Suppressor macrophage treated with lipopolysaccharide for 4 hours (primary cell): Measurements from ENCODE around the gene TECPR2.

Source experiments
- DNase-seq: peaks from one replicate; pipeline ENCODE4 v3.0.0-alpha.2; 2020

The TECPR2 gene

DNA sequence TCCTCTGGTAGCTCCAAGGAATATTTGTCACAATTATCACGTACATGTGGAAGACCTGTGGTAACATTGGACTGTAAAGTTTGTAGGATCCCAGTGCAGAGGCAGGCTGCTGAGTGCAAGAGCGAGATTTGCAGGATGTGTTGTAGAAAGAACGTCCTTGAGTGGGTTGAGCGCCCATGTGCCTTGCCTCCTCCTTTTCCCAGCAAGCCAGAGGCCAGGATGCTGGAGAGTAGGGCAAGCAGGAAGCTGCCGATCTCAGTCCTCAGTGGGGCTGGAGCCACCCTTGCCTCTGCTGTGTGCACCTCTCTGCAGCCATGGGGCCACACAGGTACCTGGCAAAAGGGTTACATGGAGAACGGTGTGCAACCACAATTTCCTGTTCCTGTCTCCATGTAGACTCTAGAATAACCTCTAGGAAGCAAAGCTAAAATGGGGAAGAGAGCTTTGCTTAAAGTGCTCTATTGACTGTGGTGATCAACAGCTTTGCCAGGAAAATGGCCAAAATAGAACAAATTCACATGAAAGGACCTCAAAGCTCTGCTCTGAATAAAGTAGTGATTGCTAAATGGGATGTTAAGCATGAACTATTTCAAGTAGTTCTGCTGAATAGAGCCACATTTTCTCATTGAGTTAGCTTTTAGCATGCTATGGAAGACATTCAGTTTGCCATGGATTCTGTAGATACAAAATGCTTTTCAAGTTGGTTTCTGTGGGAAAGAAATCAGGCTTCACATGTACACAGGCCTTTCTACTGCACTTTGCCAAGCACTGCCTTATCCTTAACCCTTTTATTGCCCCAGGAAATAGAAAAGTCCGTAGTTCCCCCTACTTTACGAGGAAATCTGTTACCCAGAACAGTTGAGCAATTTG is 109.4 kb downstream of the TECPR2 start:
- DNase-seq: no peak

DNA sequence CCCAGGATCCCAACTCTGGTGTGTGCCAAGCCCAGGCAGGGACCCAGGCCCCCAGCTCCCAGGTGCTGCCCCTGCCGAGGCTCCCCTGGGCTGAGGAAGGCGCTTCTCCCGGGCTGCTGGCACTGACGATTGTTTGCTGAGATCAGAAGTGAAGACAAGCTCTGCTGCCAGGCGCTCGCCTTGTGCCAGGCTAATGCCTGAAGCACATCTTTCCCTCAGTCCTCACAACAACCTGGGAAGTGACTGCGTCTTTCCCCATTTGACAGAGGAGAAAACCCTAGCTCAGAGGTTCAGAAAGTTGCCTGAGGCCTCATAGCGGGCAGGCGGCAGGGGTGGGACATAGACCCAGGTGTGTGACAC is 110.0 kb downstream of the TECPR2 start:
- DNase-seq: no peak

DNA sequence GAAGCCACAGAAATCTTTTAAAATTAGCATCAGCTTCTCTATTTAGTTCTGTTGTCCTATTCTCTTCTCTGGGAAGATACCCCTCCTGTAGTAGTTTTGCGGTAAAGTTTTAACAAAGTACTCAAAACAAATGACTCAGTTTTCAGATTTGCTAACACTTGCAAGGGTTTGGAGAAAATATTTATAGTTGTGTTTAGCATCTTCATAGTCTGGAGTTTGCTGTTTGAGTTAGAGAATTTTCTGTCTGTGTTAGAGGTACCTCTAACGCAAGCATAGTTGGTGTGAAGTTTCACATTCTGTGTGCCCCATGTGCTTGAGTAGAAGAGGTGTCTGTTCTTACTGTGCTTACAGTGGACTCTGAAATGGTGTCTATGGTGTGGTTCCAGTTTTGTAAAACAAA is 110.8 kb downstream of the TECPR2 start:
- no peak for DNase-seq

DNA sequence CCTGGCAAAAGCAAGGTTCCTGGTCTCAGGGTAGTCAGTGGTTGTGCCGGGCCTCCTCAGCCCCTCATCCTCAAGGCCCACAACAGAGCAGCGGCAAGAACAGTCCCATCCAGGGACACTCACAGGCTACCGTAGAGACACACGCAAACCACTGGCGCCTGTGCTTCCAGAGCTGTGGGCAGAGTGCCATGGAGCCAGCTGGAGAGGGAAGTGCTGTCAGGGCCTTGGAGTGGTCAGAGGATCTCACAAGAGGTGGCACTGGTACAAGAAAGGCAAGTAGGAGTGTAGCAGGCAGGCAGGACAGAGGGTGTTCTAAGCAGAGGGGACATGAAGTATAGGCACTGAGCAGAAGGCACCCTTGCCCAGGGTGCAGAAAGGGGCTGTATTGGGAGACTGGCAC is 112.2 kb downstream of the TECPR2 start:
- no peak for DNase-seq

DNA sequence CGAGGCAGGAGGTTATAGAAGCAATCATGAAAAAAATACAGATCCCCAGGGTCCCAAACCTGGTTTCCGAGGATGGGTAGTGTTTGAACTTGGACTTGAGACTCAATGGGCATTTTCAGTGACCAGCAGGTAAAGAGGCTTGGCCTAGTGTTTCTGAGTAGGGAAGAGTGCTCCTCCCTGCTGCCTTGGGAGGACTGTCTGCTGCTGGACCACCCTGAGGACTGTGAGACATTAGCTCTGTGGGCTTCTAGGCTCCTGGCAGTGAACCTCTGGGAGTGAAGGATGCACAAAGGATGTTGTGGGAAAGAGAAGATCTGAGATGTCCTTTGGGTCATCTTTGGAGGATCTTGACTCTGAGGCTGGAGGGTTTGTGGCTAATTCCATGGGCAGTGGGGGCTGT is 116.4 kb downstream of the TECPR2 start:
- DNase-seq: no peak

DNA sequence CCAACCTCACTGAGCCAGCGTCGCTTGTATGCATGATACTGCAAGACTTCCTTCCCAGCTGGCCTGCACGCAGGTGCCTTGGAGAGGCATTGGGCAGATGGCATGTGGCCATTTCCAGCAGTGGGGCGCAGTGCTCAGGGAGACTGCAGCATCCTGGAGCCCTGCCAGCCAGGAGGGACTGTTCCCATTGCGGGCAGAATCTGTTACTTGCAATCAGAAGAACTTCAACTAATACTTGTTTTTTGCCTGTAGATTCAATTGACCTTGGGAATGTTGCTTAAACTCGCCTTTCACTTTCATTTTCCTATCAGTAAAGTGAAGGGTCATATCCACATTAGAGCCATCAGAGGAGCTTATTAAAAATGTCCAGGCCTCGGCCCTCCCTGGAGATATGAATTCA is 117.0 kb downstream of the TECPR2 start:
- peak; percentile 14 for DNase-seq

DNA sequence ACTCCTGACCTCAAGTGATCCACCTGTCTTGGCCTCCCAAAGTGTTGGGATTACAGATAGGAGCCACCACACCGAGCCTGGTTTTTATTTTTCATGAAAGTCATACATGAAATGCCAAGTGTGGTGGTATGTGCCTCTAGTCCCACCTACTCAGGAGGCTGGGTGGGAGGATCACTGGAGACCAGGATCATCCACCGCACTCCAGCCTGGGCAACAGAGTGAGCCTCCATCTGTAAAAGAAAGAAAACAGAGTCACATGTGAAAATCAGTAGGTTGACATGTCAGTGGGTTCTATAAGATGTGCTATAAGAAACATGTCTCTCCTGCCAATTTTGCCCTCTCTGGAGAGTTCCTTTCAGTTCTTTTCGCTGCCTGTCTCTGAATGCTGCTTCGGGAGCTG is 118.6 kb downstream of the TECPR2 start:
- no peak for DNase-seq

DNA sequence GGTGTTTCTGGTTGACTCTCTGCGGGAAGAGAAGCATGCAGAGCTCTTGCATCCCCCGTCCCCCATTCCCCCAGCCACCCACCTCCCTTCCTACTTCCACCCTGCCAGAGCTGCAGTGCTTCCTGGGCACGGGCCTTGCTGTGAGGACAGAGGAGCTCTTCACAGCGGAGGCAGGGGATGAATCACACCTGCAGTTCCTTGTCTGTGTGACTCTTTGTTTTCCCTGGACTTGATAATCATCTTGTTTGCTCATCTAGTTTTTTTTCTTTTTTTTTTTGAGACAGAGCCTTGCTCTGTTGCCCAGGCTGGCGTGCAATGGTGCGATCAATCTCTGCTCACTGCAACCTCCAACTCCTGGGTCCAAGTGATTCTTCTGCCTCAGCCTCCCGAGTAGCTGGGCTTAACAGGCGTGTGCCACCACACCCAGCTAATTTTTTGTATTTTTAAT is 119.1 kb downstream of the TECPR2 start:
- no peak for DNase-seq

DNA sequence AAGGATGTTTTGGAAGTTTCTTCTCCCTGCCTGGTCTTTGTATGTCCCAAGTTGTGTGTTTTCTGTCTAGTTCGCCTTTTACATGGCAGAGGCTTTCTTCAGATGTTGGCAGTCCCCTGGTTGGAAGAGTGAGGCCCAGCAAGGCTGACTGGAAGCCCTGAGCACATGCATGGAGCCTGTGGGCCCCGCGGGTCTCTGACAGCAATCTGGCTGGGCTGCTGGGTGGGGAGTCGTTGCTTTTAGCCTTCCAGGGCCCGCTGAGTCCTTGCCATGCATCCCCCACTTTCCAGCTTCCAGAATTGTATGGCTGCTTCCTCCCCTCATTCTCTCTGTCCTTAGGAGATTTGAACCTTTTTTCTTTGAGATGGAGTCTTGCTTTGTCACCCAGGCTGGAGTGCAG is 121.6 kb downstream of the TECPR2 start:
- DNase-seq: no peak

DNA sequence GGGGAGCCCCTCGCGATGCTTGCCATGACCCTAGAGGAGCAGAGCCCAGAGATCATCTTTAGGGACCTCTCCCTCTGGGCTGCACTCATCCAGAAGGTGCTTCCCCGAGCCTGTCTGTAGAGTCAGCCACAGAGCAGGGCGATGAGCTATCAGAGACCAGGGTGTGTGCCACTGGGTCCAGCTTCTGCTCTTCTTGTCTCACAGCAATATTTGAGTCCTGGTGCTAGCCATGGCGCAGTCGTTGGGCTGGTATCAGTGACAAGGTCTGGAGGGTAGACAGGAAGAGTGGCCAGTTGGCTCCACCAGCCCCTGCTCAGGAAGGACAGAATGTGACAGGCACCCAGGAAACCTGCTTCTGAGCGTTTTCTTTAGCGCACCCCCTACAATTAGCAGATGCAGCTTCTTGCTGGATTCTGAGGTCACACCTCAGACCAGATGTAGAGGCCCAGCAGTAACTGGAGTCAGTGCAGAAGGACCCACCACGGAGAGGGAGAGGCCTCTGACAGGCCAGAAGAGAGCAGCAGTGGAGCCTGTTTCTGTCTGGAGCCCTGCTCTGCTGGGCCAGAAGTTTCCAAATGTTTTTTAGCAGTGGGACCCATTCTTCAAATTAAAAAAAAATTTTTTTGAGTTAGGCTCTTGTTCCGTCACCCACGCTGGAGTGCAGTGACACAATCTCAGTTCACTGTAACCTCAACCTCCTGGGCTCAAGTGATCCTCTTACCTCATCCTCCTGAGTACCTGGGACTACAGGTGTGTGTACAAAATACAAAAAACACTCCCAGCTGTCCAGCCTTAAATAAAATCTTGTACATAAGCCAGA is 123.2 kb downstream of the TECPR2 start:
- DNase-seq: no peak

DNA sequence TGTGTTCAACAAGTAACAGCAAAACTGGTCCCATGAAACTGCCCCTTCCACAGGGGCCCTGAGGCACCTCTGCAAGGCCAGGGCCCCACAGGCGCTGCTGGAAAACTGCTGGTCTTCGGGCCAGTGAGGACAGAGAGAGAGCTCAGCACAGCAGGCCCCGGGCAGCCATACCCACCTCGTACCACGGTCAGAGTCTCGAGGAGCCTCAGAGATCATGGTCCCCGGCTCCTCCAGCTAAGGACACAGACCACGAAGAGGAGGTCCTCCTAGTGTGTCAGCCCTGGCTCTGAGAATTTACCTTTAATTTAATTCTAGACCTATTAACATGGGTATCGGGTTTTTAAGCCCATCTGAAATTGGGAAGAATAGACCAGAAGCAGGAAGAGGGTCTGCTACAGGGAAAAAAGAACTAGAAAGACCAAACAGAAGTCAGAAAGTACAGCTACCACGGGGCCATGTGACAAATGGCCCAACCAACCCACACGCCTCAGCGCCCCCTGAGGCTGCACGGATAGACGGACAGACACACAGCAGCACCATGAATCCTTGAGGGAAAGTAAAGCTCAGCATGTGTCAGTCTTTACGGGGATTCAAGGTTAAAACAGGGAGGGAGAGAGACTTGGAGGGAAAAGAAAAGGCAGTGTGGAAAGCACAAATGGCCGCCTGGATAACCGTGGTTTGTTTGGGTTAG is 123.9 kb downstream of the TECPR2 start:
- no peak for DNase-seq

DNA sequence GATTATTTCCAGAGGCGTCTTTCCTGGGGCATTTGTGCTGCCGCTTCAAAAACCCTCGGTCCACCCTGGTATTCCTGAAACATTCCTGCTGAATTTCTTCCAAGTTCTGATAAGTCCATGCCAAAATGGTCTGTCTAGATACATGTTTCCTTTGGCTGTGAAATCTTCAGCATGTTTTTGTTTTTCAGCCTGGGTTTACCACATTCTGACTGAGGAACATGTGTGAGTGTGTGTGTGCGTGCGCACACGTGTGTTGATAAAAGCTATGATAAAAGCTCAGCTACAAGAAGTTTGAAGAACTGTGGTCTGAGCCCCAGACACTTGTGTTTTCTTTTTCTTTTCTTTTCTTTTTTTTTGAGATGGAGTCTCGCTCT is 124.5 kb downstream of the TECPR2 start:
- DNase-seq: no peak

DNA sequence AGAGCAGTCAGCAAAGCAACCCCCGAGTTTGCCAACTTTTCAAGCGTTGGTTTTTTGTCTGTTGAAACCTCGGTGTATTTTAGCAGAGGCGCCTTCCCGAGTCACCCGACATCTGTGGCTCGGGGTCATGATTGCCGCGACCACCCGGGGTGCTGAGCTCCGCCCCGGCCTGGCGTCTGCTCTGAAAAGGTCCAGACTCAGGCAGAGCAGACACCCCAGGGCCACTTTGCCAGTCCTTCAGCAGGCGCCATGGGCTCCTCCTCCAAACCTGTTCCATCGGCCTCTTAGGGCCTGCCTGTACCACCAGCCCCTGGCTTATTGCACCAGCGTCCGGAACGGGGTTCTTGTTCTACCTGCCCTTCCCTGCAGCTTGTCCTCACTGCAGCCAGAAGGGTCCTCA is 127.7 kb downstream of the TECPR2 start:
- no peak for DNase-seq

DNA sequence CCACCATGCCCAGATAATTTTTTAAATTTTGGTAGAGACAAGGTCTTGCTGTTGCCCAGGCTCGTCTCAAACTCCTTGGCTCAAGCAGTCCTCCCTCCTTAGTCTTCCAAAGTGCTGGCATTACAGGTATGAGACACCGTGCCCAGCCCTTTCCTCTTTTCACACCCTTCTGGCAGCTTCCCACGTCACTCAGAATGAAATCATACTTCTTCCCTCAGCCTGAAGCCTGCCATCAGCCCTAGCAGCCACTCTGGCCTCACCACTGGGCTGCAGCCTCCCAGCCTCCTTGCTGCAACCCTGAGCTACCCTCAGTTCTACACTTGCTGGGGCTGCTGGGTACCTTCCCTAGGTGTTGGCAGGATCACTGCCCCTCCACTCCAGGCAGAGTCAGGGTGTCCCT is 128.6 kb downstream of the TECPR2 start:
- no peak for DNase-seq

DNA sequence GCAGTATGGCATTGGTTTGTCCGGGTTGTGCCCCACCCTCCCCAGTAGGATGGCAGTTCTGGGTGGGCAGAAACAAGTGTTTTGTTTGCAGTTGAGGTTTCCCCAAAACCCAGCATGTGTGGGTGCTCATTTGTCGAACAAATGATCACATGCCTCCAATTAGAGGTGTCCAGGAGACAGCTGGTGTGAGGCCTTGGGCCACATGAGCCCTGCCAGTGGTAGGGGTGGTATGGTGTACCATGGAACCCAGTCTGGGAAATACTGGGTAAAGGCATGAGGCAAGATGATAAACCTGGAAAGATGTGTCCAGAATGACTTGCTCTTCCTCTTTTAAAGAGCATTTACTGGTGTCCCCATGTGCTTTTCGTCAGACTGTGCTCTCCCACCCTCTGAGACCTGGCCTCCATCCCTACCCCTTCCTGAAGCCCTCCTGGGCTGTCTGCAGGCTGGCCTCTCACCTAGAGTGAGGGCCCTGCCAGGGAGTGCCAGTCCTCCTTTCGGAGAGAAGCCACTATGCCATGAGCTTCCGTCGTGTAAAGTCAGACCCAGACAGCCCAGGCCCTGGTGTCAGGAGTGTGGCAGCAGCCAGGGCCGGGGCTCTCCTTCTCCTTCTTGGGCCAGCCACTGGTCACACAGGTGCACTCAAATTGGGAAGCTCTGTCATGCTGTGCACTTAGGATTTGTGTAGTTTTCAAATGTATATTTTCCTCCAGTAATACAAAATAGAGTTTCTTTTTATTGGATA is 129.2 kb downstream of the TECPR2 start:
- DNase-seq: no peak

DNA sequence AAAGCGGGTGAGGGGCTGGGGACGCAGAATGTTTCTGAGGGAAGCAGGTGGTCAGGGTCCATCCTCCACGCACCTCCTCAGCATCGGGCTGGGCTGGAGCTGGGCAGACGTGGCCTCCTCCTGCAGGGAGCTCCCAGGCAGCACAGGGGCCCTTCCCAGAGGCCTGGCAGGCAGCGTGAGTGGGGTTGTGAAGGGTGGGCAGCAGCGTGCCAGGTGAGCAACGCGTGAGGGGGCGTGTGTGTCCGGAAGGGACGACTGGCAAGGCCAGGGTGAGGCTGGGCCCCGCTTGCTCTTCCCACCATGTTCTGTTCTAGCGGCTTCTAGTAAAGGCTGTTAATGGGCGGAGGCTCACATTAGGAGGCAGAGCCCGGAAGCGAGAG is 129.8 kb downstream of the TECPR2 start:
- DNase-seq: no peak

DNA sequence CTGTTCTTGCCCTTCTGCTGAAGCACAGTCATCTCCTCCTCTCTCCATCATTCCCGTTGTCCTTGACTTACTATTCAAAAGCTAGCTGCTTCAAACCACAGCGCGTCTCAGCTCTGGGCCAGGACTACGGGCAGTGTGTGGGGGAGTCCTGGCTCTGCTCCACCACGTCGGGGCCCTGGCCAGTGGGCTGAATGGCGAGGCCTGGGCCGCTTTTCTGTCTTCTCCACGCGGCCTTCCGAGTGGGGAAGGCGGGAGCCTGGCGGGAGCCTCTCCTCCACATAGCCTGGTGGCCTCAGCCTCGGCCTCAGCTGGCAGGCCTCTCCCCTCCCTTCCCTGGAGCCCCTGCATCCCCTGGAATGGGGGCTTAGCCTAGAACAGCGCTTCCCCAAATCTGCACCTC is 130.4 kb downstream of the TECPR2 start:
- no peak for DNase-seq

DNA sequence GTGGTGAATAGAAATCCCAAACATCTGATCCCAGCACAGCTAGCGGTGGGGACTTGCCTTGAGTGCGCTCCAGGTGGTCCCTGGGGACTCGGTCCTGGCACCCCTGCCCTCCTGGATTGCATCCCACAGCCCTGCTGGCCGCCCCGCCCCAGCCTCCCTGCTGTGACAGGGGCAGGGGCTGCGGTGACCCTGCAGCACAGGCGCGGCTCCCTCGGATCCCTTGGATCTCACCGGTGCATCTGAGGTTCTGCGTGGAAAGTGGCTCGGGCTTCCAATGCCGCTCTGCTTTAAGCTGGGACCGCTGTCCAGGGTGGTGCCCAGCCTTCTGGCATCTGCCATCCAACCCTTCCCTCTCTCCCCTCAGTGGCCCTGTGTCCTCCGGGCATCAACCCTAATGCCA is 130.8 kb downstream of the TECPR2 start:
- DNase-seq: no peak

DNA sequence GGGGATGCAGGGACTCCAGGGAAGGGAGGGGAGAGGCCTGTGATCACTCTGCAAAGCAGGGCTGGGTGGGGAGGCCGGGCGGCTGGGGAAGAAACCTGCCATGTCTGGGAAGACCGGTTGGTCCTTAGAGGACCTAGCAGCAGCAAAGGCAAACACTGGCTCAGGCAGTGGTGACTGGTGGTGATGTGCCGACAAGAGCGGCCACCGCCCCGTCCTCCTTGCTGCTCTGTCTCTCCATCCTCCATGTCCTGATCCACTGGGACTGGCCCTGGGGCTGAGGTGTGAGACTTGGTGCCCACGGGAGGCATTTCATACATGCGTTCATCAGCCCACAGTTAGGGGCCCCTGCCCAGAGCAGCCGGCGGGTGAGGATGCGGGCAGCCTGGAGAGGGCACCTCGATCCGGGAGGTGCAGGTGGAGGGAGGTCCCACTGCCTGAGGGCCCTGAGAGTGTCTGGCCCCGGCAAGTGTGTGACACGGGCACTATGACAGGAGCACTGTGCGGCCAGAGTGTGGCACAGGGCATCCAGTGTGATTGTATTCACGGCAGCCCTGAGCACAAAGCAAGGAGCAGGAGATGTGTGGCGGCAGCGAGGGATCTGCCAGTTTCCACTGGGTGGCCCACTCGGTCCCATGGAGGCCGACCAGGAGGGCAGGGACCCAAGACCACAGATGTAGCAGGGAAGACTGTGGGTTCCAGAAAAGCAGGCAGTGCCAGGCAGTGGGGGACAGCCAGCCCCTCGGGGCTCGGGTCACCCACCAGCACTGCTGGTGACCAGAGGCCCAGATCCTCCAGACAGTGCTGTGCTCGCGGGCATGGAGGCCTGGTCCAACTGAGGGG is 133.0 kb downstream of the TECPR2 start:
- DNase-seq: no peak

DNA sequence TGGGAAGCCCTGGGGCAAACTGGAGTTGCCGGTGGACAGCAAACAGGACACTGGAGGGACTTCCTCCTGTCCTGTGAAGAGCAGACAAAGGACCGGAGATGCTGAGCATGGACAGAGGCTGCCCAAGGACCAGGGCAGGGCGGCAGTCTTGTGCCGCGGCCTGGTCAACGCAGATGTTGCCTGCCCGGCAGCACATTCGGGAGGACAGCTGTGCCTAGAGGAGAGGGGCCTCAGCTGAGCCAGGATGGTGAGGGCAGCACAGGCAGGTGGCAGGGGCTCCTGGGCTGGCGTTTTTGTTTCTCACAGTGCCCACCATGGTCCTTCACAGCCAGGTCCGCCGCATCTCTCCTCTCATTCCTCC is 133.6 kb downstream of the TECPR2 start:
- DNase-seq: no peak

DNA sequence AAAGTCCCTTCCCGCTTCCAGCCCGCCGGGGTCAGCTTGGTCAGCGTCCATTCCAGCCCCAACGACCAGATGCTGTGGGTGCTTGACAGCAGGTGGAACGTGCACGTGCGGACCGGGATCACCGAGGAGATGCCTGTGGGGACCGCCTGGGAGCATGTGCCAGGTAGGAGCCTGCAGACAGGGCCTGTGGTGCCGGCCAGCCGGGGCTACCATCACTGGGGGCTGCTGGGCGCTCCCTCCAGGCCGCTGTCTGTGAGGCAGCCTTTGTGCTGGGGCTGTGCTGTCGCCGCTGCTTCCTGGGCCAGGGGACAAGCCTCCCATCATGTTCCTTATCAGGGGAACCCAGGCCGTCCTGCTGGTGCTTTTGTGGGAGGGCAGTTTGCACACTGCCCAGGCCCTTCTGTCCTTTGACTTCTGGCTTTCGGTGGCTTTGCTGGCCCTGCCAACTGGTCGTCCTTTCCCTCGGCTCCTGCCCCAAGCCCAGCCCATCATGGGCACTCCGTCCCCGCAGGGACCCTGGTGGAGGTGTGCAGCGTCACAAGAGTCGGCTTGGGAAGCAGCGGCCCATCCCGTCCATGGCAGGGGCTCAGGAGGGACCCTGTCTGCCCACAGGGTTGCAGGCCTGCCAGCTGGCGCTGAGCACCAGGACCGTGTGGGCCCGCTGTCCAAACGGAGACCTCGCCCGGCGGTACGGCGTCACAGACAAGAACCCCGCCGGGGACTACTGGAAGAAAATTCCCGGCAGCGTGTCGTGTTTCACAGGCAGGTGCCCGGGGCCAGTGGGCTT is 134.4 kb downstream of the TECPR2 start:
- no peak for DNase-seq
